GM12892 (cell line): ENCODE results near the gene CDH18.

ENCODE experiments used
- POLR2A ChIP-seq: IDR thresholded peaks from 2 replicates; pipeline ENCODE4 v1.6.1; 2011; ENCODE audit warnings: low read depth, low read length, control low read depth
- POLR2AphosphoS5 ChIP-seq: IDR thresholded peaks from 2 replicates; pipeline ENCODE4 v1.6.1; 2011; ENCODE audit warnings: low read depth, low read length, control low read depth

DNA sequence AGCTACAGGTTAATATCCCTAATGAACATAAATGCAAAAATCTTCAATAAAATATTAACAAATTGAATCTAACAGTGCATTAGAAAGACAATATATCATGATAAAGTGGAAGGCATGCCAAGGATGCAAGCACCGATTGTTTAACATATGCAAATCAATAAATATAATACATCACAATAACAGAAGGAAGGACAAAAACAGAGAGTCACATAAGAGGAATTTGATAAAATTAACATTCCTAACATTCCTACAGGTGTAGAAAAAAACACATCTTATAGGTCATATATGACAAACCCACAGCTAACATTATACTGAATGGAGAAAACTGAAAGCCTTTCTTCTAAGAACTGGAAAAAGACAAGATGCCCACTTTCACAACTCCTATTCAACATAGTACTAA lies 297.0 kb downstream of the CDH18 start:
- TF ChIP-seq POLR2A (no peak), POLR2AphosphoS5 (no peak)
